Astrocyte (in vitro differentiated cells and primary cell): Measurements from ENCODE around the gene ZNF165. TPM values are rescaled to one million over a fixed set of nuclear protein-coding genes. Genes with fewer than 3 reads are reported as not detected.
"Not testable (repeated sequence)": the region's sequence is repeated elsewhere in the genome, so short reads cannot be mapped to it uniquely, and the experiment has no call there.

Source experiments
- DNase-seq: peaks from one replicate; pipeline ENCODE4 v3.0.0-alpha.2; 2010; ENCODE audit warnings: low read depth
- FAIRE-seq: peaks from 2 replicates; lab custom pipeline; 2011; peaks lifted over from hg19 to GRCh38; lab: Jason Lieb, UNC
- H2AFZ ChIP-seq: 2 replicates; pipeline ENCODE4 v1.6.0; 2012; ENCODE audit warnings: low read depth, low read length, inconsistent platforms
- H3K27ac ChIP-seq: 2 replicates; pipeline ENCODE4 v1.5.1; 2011; ENCODE audit warnings: low read depth, low read length, inconsistent platforms
- H3K27me3 ChIP-seq: 2 replicates; pipeline ENCODE4 v1.6.0; 2011; ENCODE audit warnings: low read length, inconsistent platforms; ENCODE audit not compliant: insufficient read depth
- H3K36me3 ChIP-seq: 2 replicates; pipeline ENCODE4 v1.5.1; 2011; ENCODE audit warnings: low read length, inconsistent platforms; ENCODE audit not compliant: insufficient read depth
- H3K4me1 ChIP-seq: 2 replicates; pipeline ENCODE4 v1.5.1; 2011; ENCODE audit warnings: low read length, inconsistent platforms; ENCODE audit not compliant: insufficient read depth
- H3K4me2 ChIP-seq: 2 replicates; pipeline ENCODE4 v1.6.0; 2012; ENCODE audit warnings: low read length, inconsistent platforms
- H3K4me3 ChIP-seq: 2 replicates; pipeline ENCODE4 v1.5.1; 2011; ENCODE audit warnings: low read depth, mild to moderate bottlenecking, low read length, inconsistent platforms; ENCODE audit not compliant: insufficient read depth
- H3K79me2 ChIP-seq: 2 replicates; pipeline ENCODE4 v1.6.0; 2012; ENCODE audit warnings: mild to moderate bottlenecking, low read length, inconsistent platforms; ENCODE audit not compliant: insufficient read depth
- H3K9ac ChIP-seq: 2 replicates; pipeline ENCODE4 v1.6.0; 2012; ENCODE audit warnings: mild to moderate bottlenecking, low read length, inconsistent platforms
- H3K9me3 ChIP-seq: 2 replicates; pipeline ENCODE4 v1.5.1; 2012; ENCODE audit warnings: low read depth, mild to moderate bottlenecking, low read length, inconsistent platforms; ENCODE audit not compliant: insufficient read depth
- H4K20me1 ChIP-seq: 2 replicates; pipeline ENCODE4 v1.6.0; 2012; ENCODE audit warnings: low read length, inconsistent platforms; ENCODE audit not compliant: insufficient read depth
- H3K27ac Mint-ChIP-seq: one replicate; pipeline ENCODE4 v1.8.0; 2021; ENCODE audit warnings: mild to moderate bottlenecking, mixed read lengths; ENCODE audit not compliant: unreplicated experiment
- H3K27me3 Mint-ChIP-seq: one replicate; pipeline ENCODE4 v1.8.0; 2021; ENCODE audit warnings: low read depth, mixed read lengths; ENCODE audit not compliant: unreplicated experiment
- H3K36me3 Mint-ChIP-seq: one replicate; pipeline ENCODE4 v1.8.0; 2021; ENCODE audit warnings: low read depth, mixed read lengths; ENCODE audit not compliant: unreplicated experiment
- H3K4me1 Mint-ChIP-seq: one replicate; pipeline ENCODE4 v1.8.0; 2021; ENCODE audit warnings: low read depth, mixed read lengths; ENCODE audit not compliant: unreplicated experiment
- H3K4me3 Mint-ChIP-seq: one replicate; pipeline ENCODE4 v1.8.0; 2021; ENCODE audit warnings: mild to moderate bottlenecking, moderate library complexity, mixed read lengths; ENCODE audit not compliant: unreplicated experiment
- H3K9me3 Mint-ChIP-seq: one replicate; pipeline ENCODE4 v1.8.0; 2021; ENCODE audit warnings: mild to moderate bottlenecking, mixed read lengths; ENCODE audit not compliant: unreplicated experiment
- EZH2 ChIP-seq: IDR thresholded peaks from 2 replicates; pipeline ENCODE4 v1.6.1; 2012; ENCODE audit warnings: mild to moderate bottlenecking, low read length, inconsistent platforms; ENCODE audit not compliant: insufficient read depth
- total RNA-seq: library from RNA; stranded (reverse); gene quantifications from 2 replicates; pipeline ENCODE4 v1.2.1, GENCODE V29; 2021
- TF ChIP-seq, protein P1 (sequence below): IDR thresholded peaks from 2 replicates; pipeline ENCODE4 v1.5.1; 2011; ENCODE audit warnings: low read depth, mild to moderate bottlenecking, inconsistent platforms, low read length, moderate library complexity; ENCODE audit not compliant: insufficient read depth

ZNF165 gene
- total RNA-seq, 1 donor from 2014 or later, result 0.75 TPM

GRCh38 chr6:28064272-28064671 is 16.1 kb upstream of the ZNF165 start:
- Mint-ChIP-seq H3K36me3 (no peaks in the 10 kb centered on the region), H3K4me3 (no peak overlapping the region), H3K9me3 (no peaks in the 10 kb centered on the region), H3K27ac (no peak overlapping the region), H3K27me3 (peaks cover 13% of the 10 kb centered on the region), H3K4me1 (no peaks in the 10 kb centered on the region)
- Histone ChIP-seq H3K4me2 (no peak overlapping the region), H3K27me3 (peaks cover 2% of the 10 kb centered on the region), H4K20me1 (no peaks in the 10 kb centered on the region), H3K4me3 (no peak overlapping the region), H3K36me3 (no peaks in the 10 kb centered on the region), H2AFZ (no peak overlapping the region), H3K27ac (no peak overlapping the region), H3K9ac (no peak overlapping the region), H3K9me3 (no peaks in the 10 kb centered on the region), H3K4me1 (no peaks in the 10 kb centered on the region), H3K79me2 (no peaks in the 10 kb centered on the region)
- no peak for TF ChIP-seq EZH2
- TF ChIP-seq, protein P1, sequence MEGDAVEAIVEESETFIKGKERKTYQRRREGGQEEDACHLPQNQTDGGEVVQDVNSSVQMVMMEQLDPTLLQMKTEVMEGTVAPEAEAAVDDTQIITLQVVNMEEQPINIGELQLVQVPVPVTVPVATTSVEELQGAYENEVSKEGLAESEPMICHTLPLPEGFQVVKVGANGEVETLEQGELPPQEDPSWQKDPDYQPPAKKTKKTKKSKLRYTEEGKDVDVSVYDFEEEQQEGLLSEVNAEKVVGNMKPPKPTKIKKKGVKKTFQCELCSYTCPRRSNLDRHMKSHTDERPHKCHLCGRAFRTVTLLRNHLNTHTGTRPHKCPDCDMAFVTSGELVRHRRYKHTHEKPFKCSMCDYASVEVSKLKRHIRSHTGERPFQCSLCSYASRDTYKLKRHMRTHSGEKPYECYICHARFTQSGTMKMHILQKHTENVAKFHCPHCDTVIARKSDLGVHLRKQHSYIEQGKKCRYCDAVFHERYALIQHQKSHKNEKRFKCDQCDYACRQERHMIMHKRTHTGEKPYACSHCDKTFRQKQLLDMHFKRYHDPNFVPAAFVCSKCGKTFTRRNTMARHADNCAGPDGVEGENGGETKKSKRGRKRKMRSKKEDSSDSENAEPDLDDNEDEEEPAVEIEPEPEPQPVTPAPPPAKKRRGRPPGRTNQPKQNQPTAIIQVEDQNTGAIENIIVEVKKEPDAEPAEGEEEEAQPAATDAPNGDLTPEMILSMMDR, result no peak
- DNase-seq (no peak), FAIRE-seq (no peak)

DNA sequence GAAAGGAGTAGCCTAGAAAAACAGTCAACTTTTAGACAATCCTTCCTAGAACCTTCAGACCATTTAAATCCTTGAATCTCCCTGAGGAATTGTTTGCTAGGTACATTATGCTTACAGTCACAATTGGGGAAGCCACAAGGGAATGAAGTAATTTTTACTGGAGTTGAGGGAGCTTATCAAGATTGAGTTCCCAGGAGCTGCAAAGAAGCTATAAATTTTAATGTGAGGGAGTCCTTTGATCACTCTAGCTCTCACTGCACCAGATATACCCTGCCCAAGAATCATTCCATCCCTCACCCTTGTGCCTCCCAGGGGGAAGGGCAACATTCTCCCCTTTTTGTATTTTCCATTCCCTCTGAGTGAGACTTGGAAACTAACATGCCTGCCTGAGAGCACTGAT is 12.3 kb upstream of the ZNF165 start:
- Histone ChIP-seq H3K9ac (no peak overlapping the region), H3K4me1 (no peaks in the 10 kb centered on the region), H3K27me3 (peaks cover 2% of the 10 kb centered on the region), H3K79me2 (no peaks in the 10 kb centered on the region), H3K9me3 (no peaks in the 10 kb centered on the region), H3K4me3 (no peak overlapping the region), H3K36me3 (no peaks in the 10 kb centered on the region), H3K4me2 (no peak overlapping the region), H4K20me1 (no peaks in the 10 kb centered on the region), H2AFZ (no peak overlapping the region), H3K27ac (no peak overlapping the region)
- Mint-ChIP-seq H3K4me1 (no peaks in the 10 kb centered on the region), H3K4me3 (no peak overlapping the region), H3K27me3 (peaks cover 12% of the 10 kb centered on the region), H3K36me3 (no peaks in the 10 kb centered on the region), H3K27ac (no peak overlapping the region), H3K9me3 (no peaks in the 10 kb centered on the region)
- DNase-seq (no peak), FAIRE-seq (no peak)
- TF ChIP-seq EZH2, result no peak
- TF ChIP-seq, protein P1, result no peak

GRCh38 chr6:28070968-28071367 is 9.4 kb upstream of the ZNF165 start:
- H3K27ac Mint-ChIP-seq, H3K27ac ChIP-seq, H3K9me3 Mint-ChIP-seq, H3K79me2 ChIP-seq, H3K9ac ChIP-seq, H2AFZ ChIP-seq, H3K4me2 ChIP-seq, H3K4me3 Mint-ChIP-seq, H3K36me3 ChIP-seq, H4K20me1 ChIP-seq, DNase-seq, H3K27me3 Mint-ChIP-seq, H3K9me3 ChIP-seq, H3K27me3 ChIP-seq, H3K4me1 Mint-ChIP-seq, H3K4me1 ChIP-seq, H3K36me3 Mint-ChIP-seq, H3K4me3 ChIP-seq, FAIRE-seq: not testable (repeated sequence)
